GM19193 (cell line): Measurements from ENCODE around the gene TTC39C.

ENCODE experiments used
- POLR2A ChIP-seq: IDR thresholded peaks from 4 replicates; pipeline ENCODE4 v1.6.1; 2011; ENCODE audit not compliant: insufficient read depth, insufficient read length; ENCODE audit errors: extremely low read depth

Gene TTC39C

GRCh38 chr18:23982155-23983079, 32.1 kb upstream of the TTC39C start:
- no peak for TF ChIP-seq POLR2A

- TF ChIP-seq POLR2A, result no peak
Measured at GRCh38 chr18:23983112-23983511, 31.4 kb upstream of the TTC39C start.

GRCh38 chr18:23986600-23987359, 27.8 kb upstream of the TTC39C start:
- TF ChIP-seq POLR2A, result no peak

DNA sequence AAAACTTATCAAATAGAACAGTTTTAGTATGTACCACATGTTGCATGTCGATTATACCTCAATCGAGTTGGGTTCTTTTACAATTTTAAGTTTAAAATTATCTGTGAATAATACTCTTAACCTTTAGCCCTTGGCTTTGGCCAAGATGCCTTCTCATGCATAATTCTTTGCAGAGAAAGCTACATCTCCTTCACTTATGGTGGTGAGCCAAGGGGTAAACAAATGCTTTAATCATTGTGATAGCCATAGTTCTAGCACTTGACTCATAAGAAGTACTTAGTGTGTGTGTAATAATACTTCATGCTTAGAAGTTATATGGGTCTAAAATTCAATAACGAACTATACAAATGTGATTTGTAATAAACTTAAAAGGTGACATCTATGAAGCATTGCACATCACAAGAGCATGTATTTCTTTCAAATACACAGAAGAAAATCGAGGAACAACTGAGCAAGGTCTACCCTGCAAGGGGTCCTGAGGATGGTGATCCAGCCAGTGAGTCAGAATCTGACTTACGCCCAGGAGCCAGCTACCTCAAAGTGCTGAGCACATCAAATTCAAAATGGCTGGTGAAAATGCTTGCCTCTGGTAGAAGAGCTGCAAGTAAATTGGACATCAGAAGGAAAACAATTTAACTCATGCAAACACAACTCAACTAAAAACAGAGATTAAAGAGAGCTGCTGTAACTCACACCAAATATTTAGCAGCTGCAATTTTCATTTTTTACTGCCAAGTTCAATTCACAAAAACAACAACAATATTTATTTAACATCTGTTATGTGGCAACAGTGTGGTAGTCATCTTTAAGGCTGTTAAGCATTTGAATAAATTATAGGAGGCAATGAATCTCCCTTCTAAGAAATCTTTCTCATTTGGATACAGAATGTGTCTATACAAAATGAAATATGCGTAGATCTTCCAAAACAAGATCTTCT, 23.8 kb upstream of the TTC39C start:
- no peak for TF ChIP-seq POLR2A

GRCh38 chr18:23992089-23992940, 22.2 kb upstream of the TTC39C start:
- no peak for TF ChIP-seq POLR2A

- TF ChIP-seq POLR2A, result no peak
Measured at GRCh38 chr18:23992941-23993280, 21.6 kb upstream of the TTC39C start.

DNA sequence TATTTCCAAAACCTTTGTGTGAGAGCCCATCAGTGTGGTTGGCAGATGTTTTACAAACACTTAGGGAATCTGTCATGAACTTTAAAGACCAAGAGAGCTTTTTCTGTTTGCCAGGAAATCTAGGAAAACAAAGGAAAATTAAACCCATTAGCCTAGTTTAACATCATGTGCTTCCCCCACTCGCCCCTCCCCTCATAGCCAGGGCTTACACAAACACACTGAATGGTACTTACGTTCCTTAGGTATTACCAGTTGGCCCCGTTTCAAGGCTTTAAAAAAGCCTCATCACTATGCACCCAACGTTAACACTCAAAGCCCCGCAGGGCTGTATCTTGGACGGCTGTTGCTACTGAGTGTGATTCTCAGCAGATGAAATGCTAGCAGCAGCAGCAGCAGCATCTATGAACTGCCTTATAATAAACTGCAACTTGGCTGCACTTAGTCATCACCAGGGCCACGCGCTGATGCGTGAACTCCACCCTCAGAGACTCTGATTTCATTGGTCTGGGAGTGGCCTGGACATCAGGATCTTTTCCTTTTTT, 20.1 kb upstream of the TTC39C start:
- TF ChIP-seq POLR2A, result no peak

DNA sequence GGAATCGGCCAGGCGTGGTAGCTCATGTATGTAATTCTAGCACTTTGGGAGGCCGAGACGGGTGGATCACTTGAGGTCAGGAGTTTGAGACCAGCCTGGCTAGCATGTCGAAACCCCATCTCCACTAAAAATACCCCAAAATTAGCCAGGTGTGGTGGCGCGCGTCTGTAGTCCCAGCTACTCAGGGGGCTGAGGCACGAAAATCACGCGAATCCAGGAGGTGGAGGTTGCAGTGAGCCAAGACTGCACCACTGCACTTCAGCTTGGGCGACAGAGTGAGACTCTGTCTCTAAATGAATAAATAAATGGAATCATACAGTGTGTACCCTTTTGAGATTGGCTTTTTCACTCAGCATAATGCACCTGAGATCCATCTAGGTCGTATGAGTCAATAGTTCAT, 19.4 kb upstream of the TTC39C start:
- no peak for TF ChIP-seq POLR2A

- TF ChIP-seq POLR2A, result no peak
Measured at GRCh38 chr18:23998018-23998417, 16.5 kb upstream of the TTC39C start.

- TF ChIP-seq POLR2A, result no peak
Measured at GRCh38 chr18:23998820-23999219, 15.7 kb upstream of the TTC39C start.

DNA sequence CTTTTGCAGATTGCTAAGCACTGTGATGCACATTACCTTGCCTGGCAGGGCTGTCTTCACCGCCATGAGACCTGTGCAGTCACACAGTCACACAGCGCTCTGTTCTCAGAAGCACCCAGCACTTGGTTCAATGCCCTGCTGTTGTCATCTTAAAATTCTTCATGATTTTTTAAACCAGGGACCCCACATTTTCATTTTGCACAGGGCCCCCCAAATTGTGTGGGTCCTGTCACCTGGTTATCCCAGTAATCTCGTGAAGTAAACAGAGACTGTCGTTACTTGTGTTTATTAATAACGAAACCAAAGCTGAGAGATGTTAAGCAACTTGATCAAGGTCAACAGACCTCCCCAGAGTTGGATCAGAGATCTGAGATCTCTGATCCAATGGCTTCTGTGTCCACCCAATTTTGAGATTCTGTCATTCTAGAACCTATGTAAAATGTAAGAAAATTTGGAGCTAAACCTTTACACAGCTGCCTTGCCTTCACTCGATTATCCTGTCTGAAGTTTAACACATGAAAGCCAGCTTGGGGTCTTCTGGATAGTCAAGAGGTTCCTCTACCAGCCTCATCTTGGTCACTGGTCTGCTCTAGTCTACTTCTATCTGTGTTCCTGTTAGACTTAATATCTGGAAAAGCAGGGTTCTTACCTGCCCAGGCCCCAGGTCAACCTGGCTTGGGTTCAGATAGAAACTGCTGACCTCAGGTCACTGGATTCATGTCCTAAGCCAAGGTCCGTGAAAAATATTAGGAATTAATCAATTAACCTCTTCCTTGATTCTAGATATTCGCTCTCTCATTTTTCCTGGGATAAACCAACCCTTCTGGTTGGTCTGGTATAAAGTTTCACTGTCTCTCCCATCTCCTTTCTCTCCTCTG, 13.7 kb upstream of the TTC39C start:
- TF ChIP-seq POLR2A, result no peak

- no peak for TF ChIP-seq POLR2A
Measured at GRCh38 chr18:24002479-24002878, 12.1 kb upstream of the TTC39C start.

GRCh38 chr18:24003288-24003687, 11.3 kb upstream of the TTC39C start:
- no peak for TF ChIP-seq POLR2A

DNA sequence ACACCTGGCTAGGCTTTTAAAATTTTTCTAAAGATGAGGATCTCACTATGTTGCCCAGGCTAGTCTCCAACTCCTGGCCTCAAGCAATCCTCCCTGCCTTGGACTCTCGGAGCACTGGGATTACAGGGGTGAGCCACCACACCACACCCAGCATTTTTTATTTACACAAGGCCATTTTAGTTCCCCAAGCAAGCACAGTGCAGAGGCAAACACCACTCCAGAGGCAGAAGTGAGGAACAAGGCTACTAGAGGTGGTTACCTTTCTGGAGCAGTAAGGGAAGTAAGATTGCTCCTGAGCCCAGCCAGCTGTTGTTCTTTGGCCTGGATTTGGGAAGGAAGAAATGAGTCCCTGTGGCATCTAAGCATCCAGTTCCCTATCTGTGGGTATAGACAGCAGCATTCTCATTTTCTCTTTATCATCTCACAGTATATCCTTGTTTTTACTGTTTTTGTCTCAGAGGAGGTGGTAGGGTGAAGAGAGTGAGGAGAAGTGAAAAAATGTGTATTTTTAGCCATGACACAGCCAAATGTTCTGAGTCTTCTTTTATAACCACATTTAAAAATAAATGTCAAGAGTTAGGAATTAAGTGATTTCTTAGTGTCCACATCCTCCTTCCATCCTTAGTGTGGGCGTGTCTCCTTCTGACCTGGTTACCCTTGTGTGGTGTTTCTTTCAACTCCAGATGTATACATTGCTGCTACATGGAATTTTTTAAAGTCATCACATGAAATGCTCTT, 10.5 kb upstream of the TTC39C start:
- no peak for TF ChIP-seq POLR2A
